AG10803 (cell line): ENCODE data around the gene NCF2.

Experiments
- DNase-seq: peaks from one replicate; pipeline ENCODE4 v3.0.0; 2010; ENCODE audit warnings: low read depth
- H3K4me3 ChIP-seq: 2 replicates; pipeline ENCODE4 v1.5.1; 2011; ENCODE audit warnings: mild to moderate bottlenecking, low read length, control low read depth
- CTCF ChIP-seq: conservative IDR thresholded peaks from 2 replicates; pipeline ENCODE4 v1.5.1; 2011; ENCODE audit warnings: mild to moderate bottlenecking, low read length, control low read depth, inconsistent platforms

The NCF2 gene

GRCh38 chr1:183600634-183601033 is 10.4 kb upstream of the NCF2 start:
- no peak for DNase-seq
- H3K4me3 ChIP-seq = no peak overlapping the region
- no peak for TF ChIP-seq CTCF

- H3K4me3 ChIP-seq = no peak overlapping the region
- TF ChIP-seq CTCF = no peak
- DNase-seq = peak; percentile 92
Observed at GRCh38 chr1:183600136-183600535, 9.9 kb upstream of the NCF2 start.

- no peak overlapping the region for H3K4me3 ChIP-seq
- no peak for DNase-seq
- TF ChIP-seq CTCF = no peak
Observed at GRCh38 chr1:183598386-183598785, 8.1 kb upstream of the NCF2 start.

- TF ChIP-seq CTCF = no peak
- no peak overlapping the region for H3K4me3 ChIP-seq
- DNase-seq = no peak
Observed at GRCh38 chr1:183597656-183598347, 7.5 kb upstream of the NCF2 start.

- no peak for TF ChIP-seq CTCF
Observed at GRCh38 chr1:183596500-183596899, 6.2 kb upstream of the NCF2 start.

GRCh38 chr1:183595537-183595936 is 5.3 kb upstream of the NCF2 start:
- no peak overlapping the region for H3K4me3 ChIP-seq
- no peak for DNase-seq
- TF ChIP-seq CTCF = no peak

More at GRCh38 chr1:183596500-183596899, 6.2 kb upstream of the NCF2 start:
- DNase-seq = no peak
- no peak overlapping the region for H3K4me3 ChIP-seq

GRCh38 chr1:183593356-183593755 is 3.1 kb upstream of the NCF2 start:
- DNase-seq = no peak
- TF ChIP-seq CTCF = no peak
- H3K4me3 ChIP-seq = no peak overlapping the region
